Subcutaneous adipose tissue (tissue), 4 donors: ENCODE data around the gene BDH1. TPM values are rescaled to one million over a fixed set of nuclear protein-coding genes. Genes with fewer than 3 reads are reported as not detected.

Source experiments
- CTCF ChIP-seq: fragments of 450-650 bp; IDR thresholded peaks from one replicate; pipeline ENCODE4 v1.5.1; 2016; ENCODE audit warnings: low read depth, mild to moderate bottlenecking, control low read depth, antibody characterized with exemption, moderate library complexity
- total RNA-seq, 4 donors: library from RNA; depleted of rRNA; stranded (reverse); fragments of >200 nt; gene quantifications; one replicate each; pipeline ENCODE4 v1.1.0, GENCODE V29; 2016

Gene BDH1
- total RNA-seq, 4 donors from 2014 or later: 15.5 to 65.2 (median 20.9) TPM

DNA sequence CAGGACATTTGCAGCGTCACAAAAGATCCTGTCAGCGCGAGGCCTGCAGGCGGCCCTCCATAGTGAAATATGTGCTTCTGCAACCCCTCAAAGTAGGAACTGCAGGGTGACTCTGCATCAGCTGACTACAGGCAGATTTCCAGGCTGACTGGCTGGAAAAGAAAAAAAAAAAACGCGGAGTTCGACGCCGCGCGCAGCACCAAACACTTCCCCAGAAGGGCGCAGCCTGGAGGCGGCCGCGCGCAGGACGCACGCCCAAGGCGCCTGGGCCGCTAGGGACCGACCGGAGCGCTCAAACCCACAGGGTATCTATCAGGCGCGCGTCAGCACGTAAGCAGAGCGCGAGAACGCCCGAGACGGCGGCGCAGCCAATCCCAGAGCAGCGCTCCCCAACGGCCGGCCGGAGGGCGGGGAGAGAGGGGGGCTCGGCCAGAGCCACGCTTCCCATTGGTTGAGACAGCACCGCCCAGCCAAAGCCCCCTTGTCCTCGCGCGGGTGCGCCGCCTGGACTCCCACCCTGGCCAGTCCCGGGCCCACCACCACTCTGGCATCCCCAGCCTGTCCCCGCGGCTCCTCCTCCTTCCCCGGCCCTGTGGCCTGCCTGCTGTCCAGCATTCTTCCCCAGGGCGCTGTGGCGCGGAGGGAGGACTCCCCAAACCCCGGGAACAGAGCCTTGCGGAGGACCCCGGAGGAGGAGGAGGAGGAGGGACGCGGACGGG lies 1.0 kb downstream of the BDH1 start:
- TF ChIP-seq CTCF: no peak

- TF ChIP-seq CTCF: no peak
Observed at GRCh38 chr3:197554196-197554561, 1.6 kb downstream of the BDH1 start.

GRCh38 chr3:197552198-197552597 lies 3.6 kb downstream of the BDH1 start:
- no peak for TF ChIP-seq CTCF

DNA sequence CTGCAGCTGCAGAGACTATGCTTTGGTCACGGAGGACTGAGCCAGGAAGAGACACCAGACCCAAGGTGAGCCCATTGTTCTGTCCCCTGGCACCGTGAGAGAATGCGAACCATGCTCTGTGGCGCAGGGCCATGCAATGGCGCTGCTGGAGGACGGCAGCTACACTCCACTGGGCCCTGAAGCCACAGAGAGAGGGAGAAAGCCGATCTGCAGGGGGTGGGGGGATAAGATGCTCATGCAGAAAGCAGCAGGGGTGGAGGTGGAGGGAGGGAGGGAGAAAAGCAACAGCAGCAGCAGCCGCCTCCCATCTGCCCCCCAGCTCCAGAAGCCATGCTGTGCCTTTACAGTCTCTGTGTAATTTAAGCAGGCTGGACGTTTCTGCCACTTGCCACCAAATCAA lies 5.3 kb downstream of the BDH1 start:
- TF ChIP-seq CTCF: no peak

DNA sequence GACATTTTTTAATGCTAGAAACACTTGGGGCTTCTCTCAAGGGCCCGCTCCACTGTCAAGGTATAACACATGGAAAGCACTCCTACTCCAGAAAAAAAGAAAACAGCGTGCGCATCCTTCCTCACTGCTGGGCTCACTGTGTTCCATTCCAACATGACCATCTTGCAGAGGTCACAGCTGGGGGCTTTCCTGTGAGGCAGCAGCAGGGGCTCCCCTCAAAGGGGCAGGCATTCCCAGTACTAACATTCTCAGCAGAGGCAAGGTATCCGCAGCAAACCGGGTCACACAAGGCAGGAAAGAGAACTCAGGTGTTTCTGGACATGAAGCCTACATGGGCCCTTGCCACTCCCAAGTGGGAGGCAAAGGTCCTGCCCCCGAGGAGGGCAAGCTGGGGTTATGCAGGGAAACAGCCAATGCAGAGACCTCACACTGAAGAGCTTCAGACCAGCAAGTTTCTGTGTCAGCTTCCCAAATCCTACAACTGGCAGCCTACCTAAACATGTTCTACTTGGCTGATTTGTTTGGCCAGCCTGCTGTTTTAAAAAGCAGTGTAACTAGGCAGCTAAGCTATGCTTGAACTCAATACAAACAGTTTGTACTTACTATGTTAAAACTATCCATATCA lies 6.4 kb downstream of the BDH1 start:
- no peak for TF ChIP-seq CTCF

DNA sequence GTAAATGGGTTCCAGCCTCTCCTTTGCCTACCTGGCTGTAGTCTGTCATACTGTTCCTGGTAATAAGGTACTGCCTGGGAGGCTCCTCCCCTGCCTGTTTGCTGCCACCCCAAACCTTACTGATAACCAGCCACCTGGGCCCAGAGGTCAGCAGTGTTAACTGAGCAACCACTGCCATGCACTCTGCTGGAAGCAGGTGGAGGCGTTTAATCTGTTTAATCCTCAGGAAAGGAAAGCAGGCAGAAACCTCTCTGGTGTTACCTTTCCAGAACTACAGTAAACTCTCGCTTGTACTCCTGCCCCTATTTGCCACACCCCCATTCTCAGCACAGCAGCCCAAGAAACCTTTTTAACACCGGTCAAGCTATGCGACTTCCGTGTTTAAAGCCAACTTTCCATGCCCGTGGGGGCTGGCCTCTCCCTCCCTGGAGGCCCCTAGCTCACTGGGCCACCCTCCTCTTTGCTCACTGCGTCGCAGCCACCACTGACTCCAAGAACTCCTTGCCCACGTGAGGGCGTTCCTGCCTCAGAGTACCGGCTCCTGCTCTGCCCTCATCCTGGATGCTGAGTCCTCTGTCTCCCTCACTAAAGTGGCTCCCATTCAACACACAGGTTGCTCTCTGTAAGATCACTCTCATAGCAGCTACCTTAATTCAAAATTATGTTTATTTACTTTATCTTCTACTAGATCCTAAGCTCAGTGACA lies 8.3 kb downstream of the BDH1 start:
- TF ChIP-seq CTCF: no peak
